ENCODE data around the gene METTL21C.

Gene METTL21C

GRCh38 chr13:102698649-102698980 lies 3.8 kb upstream of the METTL21C start:
- DNase-seq (ENCODE audit: low spot score): no peak
- Histone ChIP-seq H3K4me3 (no peak overlapping the region), H3K27ac (no peak overlapping the region)
- TF ChIP-seq CTCF (IDR thresholded peaks at IDR 0.05): no peak

- DNase-seq (ENCODE audit: low spot score): no peak
- no peak for TF ChIP-seq CTCF (IDR thresholded peaks at IDR 0.05)
- Histone ChIP-seq H3K27ac (no peak overlapping the region), H3K4me3 (no peak overlapping the region)
These were observed 3.2 kb upstream of the METTL21C start for GRCh38 chr13:102697929-102698648.

GRCh38 chr13:102697264-102697663 lies 2.4 kb upstream of the METTL21C start:
- DNase-seq (ENCODE audit: low spot score): no peak
- Histone ChIP-seq H3K27ac (no peak overlapping the region), H3K4me3 (no peak overlapping the region)
- TF ChIP-seq CTCF (IDR thresholded peaks at IDR 0.05): no peak

GRCh38 chr13:102696465-102696864 lies 1.6 kb upstream of the METTL21C start:
- no peak overlapping the region for H3K4me3 ChIP-seq
- no peak overlapping the region for H3K27ac ChIP-seq
- DNase-seq (ENCODE audit: low spot score): no peak
- TF ChIP-seq CTCF (IDR thresholded peaks at IDR 0.05): no peak

GRCh38 chr13:102693776-102694175 lies 1.1 kb downstream of the METTL21C start:
- no peak overlapping the region for H3K4me3 ChIP-seq

GRCh38 chr13:102693250-102693649 lies 1.6 kb downstream of the METTL21C start:
- no peak for DNase-seq (ENCODE audit: low spot score)
- no peak overlapping the region for H3K4me3 ChIP-seq
- no peak for TF ChIP-seq CTCF (IDR thresholded peaks at IDR 0.05)
- H3K27ac ChIP-seq: no peak overlapping the region

More at GRCh38 chr13:102693776-102694175, 1.1 kb downstream of the METTL21C start:
- TF ChIP-seq CTCF (IDR thresholded peaks at IDR 0.05): no peak
- no peak overlapping the region for H3K27ac ChIP-seq
- no peak for DNase-seq (ENCODE audit: low spot score)

GRCh38 chr13:102692491-102692826 lies 2.4 kb downstream of the METTL21C start:
- no peak overlapping the region for H3K27ac ChIP-seq
- no peak for DNase-seq (ENCODE audit: low spot score)
- no peak overlapping the region for H3K4me3 ChIP-seq
- no peak for TF ChIP-seq CTCF (IDR thresholded peaks at IDR 0.05)

Data from coronary artery (tissue), 2 donors.